ENCODE data around the gene SLC16A3.

GRCh38 chr17:82236142-82236971 is 7.5 kb downstream of the SLC16A3 start:
- TF ChIP-seq CTCF (optimal IDR thresholded peaks at IDR 0.05 in 1 of 3, IDR thresholded peaks at IDR 0.05 in 1 of 3, conservative IDR thresholded peaks at IDR 0.05 in 1 of 3; ENCODE audit: extremely low read depth in 1 of 3, insufficient read depth in 2 of 3, low read length in 3 of 3), result peak; percentile 76 to 94 (median 84)
- no peak for TF ChIP-seq EZH2 (IDR thresholded peaks at IDR 0.05; ENCODE audit: low read length)

Data from keratinocyte (primary cell).